ENCODE results near the gene ZSCAN26. TPM values are rescaled to one million over a fixed set of nuclear protein-coding genes. Genes with fewer than 3 reads are reported as not detected.

ZSCAN26 gene
- total RNA-seq, result 13.4 TPM
- long read RNA-seq, partial matches to known transcripts, result 4 of 16 reads
- long read RNA-seq, other reads (novel, unspliced or antisense), result 3 of 16 reads

DNA sequence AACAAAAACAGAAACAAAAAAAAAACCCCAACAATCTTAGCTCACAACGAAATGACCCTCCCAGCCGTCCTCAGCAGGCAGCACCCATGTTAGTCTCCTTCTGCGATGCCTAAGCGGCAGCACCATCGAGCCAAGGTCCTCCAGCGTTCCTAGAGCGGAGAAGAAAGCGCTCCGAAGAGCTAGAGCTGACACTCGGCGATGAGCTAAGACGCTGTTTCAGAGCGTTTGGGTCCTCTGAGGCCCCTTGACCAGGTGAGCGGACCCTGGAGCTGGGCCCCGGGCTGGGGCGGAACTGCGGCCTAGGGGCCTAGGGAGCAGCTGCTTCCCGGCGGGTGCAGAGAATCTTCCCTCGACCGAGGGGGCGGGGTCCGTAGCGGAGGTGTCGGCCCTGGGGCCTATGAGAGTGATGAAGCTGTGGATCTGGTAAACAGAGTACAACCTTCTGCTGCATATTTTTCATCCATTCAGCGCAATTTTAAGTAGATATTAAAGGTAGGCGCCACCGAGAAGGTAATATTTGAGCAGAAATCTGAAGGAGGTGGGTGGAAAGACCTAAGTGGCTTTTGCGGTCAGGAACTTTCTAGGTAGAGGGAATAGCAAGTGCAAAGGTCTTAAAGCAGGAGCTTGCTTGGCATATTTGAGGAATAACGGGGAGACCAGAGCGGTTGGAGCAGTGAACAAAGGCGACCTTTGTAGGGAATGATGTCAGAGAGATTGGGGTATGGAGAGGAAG, at the start of gene ZSCAN26:
ZSCAN26 (plus strand) TSS at position 182 of the 733 bp plus-strand sequence. CDS start 4,777 bp downstream, outside the sequence.
- intact Hi-C loops (cut with DNase I), result loop anchor here (2.0 to 5.0 kb wide), 2 partner anchors 70 to 84 kb away; partner anchors contain the start of gene ZSCAN31
- peak; percentile 89 for DNase-seq (ENCODE audit: low spot score)

DNA sequence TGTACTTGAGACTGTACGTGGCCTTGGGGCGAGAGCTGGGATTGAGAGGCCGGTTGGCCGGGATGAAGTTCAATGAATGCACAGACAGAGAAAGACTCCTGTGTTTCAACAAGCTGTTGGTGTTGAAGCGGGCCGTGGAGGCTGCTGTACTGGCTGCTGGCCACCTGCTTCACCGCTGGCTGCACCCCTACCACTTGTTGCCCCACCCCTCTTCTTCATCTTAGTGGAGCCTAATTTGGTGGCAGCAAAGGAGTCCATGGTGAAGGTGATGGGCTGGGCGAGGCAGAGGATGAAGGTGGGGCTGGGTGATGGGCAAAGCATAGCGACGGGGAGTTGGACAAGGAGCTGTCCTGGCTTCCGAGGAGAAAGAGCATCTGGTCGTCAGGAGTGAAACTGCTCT, 49.1 kb upstream of the ZSCAN26 start:
- intact Hi-C loops (cut with DNase I), result loop anchor here (2.0 kb wide), 1 partner anchor 35 kb away; the partner anchor contains the start of gene ZKSCAN4
- DNase-seq (ENCODE audit: low spot score), result no peak

DNA sequence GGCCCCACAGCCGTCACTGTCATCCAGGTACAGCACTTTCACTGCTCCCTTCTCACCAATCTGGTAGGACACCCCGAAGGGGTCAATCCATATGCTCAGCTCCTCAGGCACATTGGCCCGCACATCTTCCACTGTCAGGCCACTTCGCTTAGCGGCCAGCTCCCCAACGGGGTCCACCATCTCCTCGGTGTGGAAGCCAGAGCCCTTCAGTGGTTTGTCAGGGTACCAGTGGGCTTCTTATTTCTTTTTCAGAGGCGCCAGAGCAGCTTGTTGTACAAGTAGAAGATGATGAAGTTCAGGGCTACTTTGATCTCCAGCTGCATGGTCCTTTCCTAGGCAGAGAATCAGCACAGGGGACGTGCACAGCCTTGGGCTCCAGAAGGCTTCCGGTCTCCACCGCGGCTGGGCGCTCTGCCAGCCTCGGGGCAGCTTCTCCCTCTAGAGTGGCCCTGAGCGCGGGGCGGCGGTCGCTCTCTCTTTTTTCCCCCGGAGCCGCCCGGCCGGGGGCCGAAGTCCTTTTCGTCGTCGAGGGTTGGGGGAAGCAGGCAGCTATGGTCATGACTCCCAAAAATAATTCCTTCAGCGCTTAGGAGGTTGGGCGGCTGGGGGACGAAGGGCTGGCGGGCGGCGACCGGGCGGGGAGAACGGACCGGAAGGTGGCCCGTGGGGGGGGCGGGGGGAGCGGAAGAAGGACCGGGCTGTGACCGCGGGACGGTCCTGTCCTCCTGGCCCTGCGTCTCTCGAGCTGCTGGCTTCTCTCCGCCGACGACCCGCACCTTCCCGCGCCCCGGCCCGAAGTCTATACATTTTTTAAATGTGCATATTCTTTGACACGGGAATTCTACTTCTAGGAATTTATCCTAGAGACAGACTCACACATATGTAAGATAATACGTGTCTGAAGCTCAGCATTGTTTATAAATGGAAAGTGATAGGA, 48.4 kb upstream of the ZSCAN26 start:
- DNase-seq (ENCODE audit: low spot score), result peak; percentile 89
- intact Hi-C loops (cut with DNase I), result loop anchor here (2.0 kb wide), 1 partner anchor 34 kb away; the partner anchor contains the start of gene ZKSCAN4

DNA sequence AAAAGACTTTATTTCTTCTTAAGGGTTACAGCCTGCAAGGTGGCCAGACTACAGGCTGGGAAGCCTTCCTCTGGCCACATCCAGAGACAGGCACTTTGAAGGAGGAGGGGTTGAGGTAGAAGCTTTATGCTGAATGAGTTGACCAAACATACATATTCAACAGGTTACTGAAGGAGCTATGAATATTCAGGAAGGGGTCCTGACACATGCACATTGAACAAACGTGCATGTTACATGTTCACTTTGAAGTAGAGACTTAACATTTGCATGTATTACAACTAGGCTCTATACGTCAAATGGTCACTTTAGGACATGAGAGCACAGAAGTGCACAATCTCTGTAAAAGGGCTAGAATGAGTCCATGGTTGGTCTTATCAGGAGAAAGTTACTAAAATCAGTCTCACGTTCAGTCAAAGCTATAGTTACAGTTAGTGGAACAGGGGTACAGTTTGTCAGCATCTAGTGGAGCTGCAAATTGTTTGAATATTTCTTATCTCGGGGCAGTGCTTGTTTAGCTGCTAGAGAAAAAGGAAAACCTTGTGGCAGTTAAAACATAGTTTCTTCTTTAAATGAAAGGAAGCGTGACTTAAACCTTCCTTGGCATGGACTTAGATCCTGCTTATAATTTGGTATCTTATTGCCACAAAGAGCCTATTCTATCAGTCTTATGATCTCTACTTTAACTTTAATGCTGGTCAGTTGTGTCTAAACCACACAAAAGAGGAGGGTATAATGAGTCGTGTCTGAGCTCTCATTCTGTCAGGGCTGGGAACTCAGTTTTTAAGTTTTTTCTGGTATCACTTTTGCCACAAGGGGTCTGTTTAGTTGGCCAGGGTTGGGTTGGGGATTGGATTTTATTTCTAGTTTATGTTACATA, 46.4 kb upstream of the ZSCAN26 start:
- intact Hi-C loops (cut with DNase I), result loop anchor here (10.0 kb wide), 1 partner anchor 134 kb away; no protein-coding TSS in a partner anchor
- DNase-seq (ENCODE audit: low spot score), result no peak

DNA sequence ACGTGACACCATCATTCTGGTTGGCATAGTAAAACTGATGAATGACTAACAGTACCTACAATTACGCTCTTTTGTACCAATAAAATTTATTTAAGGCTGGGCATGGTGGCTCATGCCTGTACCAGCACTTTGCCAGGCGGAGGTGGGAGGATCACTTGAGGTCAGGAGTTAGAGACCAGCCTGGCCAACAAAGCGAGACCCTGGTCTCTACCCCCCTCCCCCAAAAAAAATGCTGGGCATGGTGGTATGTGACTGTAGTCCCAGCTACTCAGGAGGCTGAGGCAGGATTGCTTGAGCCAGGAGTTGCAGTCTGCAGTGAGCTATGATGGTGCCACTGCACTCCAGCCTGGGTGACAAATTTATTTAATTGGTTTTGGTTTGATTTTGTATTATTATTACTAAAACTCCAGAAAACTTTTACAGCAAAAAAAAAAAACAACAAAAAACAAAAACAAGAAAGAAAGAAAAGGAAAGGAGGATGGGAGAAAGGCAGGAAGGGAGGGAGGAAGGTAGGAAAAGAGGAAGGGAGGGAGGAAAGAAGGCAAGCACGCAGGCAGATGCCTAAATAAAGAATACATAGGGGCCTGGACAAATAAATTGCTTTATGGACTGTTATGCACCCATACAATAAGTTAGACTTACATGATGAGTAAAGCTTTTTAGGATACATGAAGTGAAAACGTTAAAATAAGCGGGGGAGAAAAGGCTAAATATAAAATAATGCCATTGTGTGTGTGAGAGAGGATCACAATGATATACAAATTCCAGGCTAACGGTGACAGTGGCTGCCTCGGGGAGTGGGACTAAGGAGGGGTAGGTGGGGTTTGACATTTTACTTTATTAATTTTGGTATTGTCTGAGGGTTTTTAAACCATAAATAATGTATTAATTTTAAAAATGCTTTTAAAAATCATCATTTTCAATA, 42.5 kb upstream of the ZSCAN26 start:
- no peak for DNase-seq (ENCODE audit: low spot score)
- intact Hi-C loops (cut with DNase I), result loop anchor here (2.0 to 10.0 kb wide), 2 partner anchors 84 to 130 kb away; partner anchors contain the start of gene ZKSCAN8

DNA sequence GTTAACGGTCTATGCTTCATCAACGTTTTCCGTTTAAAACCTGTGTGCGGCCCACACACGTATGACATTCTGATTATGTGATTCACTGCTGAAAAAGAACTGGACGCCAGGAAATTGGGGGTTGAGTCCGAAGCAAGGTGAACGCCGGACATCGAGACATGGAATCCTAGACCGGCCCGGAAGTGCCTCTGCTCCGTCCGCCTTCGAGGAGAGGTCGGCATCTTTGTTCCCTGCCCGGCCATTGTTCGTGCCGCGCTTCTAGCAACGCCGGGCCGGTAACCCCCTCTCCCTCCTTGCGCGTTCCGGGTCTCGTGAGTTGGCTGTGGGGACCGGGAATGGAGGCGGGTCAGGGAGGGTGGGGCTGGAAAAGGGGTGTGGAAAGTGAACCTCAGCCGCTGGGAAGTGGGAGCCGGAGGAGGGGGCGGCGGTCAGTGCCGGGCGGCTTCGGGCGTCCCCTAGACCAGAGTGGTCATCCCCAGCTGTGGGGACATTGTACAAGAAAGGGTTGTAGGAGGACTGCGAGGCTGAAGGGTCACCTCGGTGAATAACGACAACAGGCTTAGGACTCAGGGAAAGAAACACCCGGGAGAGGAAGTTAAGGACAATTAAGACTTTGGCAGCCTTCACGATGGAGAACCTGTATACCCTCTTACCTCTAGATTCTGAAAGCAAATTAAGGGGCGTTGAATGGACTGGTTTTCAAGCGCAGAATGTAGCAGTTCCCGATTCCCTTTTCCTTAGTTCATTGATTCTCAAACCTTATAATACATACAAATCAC, 41.7 kb upstream of the ZSCAN26 start, which contains the start of gene ZSCAN9:
ZSCAN9 (plus strand) TSS at position 220 of the 779 bp plus-strand sequence. CDS start 1,810 bp downstream, outside the sequence.
- peak; percentile 92 for DNase-seq (ENCODE audit: low spot score)
- intact Hi-C loops (cut with DNase I), result loop anchor here (2.0 to 10.0 kb wide), 2 partner anchors 84 to 130 kb away; partner anchors contain the start of gene ZKSCAN8

DNA sequence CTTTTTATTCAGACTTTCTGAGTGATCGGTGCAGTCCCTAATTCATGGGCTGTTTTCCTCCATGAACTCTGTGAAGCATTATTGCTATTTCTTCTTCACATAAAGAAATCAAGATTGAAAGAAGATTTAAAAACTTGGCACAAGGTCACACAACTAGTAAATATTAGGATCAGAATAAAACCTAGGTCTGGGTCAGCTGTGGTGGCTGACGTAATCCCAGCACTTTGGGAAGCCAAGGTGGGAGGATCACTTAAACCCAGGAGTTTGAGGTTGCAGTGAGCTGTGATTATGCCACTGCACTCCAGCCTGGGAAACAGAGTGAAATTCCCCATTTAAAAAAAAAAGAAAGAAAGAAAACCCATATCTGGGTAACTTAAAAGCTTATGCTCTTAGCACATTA, 40.5 kb upstream of the ZSCAN26 start:
- no peak for DNase-seq (ENCODE audit: low spot score)
- intact Hi-C loops (cut with DNase I), result loop anchor here (10.0 kb wide), 1 partner anchor 128 kb away; no protein-coding TSS in a partner anchor

DNA sequence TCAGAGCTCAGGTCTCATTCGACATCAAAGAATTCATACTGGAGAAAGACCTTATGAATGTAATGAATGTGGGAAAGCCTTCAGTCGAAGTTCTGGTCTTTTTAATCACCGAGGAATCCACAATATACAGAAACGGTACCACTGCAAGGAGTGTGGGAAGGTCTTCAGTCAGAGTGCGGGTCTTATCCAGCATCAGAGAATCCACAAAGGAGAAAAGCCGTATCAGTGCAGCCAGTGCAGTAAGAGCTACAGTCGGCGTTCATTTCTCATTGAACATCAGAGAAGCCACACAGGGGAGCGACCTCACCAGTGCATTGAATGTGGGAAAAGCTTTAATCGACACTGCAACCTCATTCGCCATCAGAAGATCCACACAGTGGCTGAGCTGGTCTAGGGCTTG, 34.2 kb upstream of the ZSCAN26 start:
- intact Hi-C loops (cut with DNase I), result no loop called here
- no peak for DNase-seq (ENCODE audit: low spot score)

DNA sequence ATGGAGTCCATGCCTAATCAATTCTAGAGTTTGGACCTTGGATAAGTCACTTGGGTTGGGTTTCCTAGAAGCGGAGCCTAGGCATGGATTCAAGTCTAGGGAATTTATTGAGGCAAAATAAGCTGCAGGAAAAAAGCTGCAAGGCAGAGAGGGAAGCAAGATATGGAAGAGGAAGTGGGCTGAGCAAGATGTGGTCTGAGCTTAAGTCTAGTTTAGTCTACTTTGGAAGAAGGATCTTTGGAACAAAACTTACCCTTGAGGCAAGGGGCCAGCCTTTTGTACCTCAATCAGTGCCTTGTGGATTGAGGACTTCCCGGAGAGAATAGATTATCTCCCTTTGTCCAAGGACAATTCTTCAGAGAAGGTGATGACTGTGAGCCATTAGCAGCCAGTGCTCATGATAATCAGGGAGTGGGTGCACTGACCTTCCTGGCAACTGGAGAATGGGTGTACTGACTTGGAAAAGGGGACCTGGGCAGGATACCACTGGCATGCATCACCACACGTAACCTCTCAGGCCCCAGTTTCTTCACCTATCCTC, 31.0 kb upstream of the ZSCAN26 start:
- no peak for DNase-seq (ENCODE audit: low spot score)
- intact Hi-C loops (cut with DNase I), result no loop called here

DNA sequence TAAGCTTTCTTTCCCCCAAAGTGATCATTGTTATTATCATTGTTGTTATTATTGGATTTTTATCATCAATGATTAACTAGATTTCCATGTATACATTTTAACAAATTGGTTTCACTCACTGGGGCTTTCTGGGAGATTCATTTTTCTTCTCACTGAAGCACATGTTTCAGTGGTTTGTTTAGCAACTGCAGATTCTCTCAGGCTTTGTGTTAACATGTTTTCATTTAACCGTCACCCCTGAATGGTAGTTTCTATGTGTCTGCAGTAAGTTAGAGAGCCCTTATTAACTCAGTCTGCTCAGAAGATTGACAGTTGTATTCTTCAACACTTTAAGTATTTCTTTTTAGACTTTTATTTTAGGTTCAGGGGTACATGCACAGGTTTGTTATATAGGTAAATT, 27.3 kb upstream of the ZSCAN26 start:
- no peak for DNase-seq (ENCODE audit: low spot score)
- intact Hi-C loops (cut with DNase I), result no loop called here

DNA sequence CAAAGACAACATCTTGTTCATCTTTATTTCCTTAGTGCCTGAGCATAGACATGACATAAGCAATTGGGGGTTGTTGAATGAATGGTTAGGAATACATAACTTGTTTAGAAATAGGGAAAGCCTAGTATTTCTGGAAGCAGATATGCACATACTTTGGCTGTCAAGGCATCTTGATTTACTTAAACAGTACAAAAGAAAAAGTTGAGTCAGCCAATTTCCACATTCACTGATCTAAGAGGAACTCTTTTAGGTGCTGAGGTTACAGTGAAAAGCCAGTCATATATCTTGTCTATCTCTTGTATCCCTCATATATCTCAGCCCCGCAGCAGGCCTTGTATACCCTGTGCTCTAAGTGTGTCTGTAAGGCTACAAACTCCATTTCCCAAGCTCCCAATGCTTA, 26.5 kb upstream of the ZSCAN26 start:
- DNase-seq (ENCODE audit: low spot score), result no peak
- intact Hi-C loops (cut with DNase I), result no loop called here

DNA sequence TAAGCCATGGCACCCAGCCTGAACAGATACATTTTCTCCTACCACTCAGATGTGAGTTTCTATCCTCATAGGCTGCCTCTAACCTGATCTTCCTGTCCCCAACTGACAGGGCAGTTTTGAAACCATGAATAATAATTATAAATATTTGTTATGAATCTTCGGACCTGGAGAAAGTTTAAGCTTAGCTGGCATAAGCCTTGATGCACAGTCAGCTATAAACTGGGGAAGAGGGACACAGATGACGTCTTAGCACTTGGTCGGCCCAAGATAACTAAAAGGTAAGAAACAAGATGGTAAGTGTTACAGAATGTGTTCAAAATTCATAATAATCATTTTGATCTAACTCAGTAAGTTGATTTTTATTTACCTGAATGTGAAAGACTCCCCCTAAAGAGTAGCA, 23.0 kb upstream of the ZSCAN26 start:
- intact Hi-C loops (cut with DNase I), result no loop called here

DNA sequence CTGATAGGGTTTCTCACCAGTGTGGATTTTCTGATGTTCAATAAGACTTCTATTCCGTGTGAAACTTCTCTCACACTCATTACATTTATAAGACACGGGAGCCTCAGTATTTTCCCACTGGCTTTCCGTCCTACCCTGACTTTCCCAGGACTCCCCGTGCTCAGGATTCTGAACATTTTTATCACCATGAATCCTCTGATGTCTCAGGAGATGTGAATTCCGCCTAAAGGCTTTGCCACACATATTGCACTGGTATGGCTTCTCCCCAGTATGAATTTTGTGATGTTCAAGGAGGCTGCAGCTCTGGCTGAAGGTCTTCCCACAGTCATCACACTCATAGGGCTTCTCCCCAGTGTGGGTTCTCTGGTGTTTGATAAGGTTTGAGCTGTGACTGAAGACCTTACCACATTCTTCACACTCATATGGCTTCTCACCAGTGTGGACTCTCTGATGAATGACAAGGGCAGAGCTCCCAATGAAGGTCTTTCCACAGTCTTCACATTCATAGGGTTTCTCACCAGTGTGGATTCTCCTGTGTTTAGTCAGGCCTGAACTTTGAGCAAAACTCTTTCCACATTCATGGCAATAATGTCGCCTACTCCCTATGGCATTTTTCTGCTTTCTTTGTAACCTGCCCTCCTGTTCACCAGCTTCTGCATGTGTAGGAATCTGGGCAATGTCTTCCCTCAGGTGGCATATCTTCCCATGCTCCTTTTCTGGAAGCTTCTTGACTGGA, 21.6 kb upstream of the ZSCAN26 start:
- intact Hi-C loops (cut with DNase I), result no loop called here
- no peak for DNase-seq (ENCODE audit: low spot score)

More for the DNA sequence above, 23.0 kb upstream of the ZSCAN26 start:
- no peak for DNase-seq (ENCODE audit: low spot score)

DNA sequence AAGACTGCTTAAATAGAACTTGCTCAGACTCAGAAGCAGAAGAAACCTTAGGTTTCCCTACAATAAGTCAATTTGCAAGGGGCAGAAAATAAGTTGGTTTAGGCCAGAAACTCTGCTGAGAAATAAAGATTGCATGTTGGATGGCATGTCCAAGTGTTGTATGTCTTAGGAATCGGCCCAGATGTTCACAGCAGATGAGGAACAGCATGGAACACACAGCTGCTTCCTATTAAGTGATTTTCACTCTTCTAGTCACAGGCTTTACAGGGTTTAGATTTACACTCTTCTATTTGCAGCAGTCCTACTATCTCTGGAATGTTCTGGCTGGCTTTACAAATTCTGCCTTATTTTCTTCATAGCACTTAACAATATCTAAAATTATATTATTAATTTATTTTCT, 18.0 kb upstream of the ZSCAN26 start:
- no peak for DNase-seq (ENCODE audit: low spot score)
- intact Hi-C loops (cut with DNase I), result no loop called here

DNA sequence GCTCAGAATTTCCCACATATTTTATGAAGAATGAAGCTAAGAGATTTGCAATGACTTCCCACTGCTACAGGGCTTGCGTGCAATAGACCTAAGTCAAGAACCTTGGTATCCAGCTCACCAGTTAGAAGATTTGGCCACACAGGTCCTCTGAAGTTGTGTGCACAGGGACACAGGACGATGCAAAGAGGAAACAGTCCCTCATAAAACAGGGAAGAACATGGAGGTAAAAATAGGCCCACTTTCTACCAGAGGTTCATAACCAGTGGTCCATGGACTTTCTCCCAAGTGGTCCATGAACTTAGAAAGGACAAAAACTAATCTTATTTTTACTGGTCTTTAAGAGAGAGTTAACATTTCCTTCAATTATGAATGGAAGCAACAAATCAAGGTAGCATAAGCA, 16.2 kb upstream of the ZSCAN26 start:
- intact Hi-C loops (cut with DNase I), result loop anchor here (5.0 to 10.0 kb wide), 2 partner anchors 107 to 116 kb away; no protein-coding TSS in a partner anchor
- no peak for DNase-seq (ENCODE audit: low spot score)

DNA sequence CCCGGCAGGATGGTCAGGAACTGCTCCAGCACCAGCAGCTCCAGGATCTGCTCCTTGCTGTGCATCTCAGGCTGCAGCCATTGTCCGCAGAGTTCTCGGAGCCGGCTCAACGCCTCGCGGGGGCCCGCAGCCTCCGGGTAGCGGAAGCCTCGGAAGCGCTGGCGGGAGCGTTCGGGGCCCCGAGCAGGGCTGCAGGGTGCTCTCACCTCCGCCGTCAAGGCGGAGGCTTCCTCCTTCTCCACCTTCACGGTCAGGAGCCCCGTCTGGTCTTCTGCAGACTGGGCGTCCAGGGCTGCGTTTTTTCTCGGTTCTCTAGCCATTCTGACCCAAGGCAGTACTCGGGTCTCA, 15.3 kb upstream of the ZSCAN26 start:
- intact Hi-C loops (cut with DNase I), result loop anchor here (2.0 to 10.0 kb wide), 3 partner anchors 33 to 117 kb away; no protein-coding TSS in a partner anchor
- DNase-seq (ENCODE audit: low spot score), result no peak

Data from cardiac septum (tissue), 1 donor.